Measurements from ENCODE around the gene DELE1.

The DELE1 gene, protein sequence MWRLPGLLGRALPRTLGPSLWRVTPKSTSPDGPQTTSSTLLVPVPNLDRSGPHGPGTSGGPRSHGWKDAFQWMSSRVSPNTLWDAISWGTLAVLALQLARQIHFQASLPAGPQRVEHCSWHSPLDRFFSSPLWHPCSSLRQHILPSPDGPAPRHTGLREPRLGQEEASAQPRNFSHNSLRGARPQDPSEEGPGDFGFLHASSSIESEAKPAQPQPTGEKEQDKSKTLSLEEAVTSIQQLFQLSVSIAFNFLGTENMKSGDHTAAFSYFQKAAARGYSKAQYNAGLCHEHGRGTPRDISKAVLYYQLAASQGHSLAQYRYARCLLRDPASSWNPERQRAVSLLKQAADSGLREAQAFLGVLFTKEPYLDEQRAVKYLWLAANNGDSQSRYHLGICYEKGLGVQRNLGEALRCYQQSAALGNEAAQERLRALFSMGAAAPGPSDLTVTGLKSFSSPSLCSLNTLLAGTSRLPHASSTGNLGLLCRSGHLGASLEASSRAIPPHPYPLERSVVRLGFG

DNA sequence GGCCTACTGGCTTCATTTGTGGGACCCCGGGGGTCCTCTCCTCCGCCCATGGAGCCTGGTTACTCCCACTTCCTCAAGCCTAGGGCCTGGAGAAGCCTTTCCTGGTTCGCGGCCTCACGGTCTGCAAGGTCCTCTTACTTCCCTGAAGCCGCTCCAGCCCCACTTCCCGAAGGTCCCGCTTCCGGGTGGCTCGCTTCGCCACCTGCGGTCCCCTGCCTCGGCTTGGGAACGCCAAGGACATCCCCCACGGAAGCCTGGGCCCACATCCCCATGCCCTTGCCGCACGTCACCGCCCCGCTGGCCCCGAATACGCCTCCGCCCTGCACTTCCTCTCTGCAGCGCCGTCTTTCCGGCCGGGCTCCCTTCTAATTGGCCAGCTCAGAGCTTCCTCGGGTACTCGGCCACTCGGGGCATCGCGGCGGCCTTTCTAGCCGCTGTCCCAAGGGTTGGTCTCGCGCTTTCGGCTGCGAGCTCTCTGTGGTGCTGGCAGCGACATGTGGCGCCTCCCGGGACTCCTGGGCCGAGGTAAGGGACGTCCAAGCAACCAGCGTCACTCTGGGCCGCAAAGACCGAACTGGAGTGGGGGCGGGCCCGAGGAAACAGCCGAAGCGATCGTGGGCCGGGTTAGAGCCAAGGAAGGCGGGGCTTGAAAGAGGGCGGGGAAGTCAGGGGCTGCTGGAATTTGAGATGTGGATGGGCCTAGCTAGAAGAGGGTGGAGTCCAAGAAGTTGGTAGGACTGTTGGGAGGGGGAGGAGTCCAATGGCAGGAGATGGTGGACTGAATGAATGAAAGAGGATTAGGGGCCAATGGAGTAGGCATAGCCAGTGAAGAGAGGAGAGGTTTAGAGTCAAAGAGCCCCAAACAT, at the start of gene DELE1:
Gene DELE1, plus strand, starts transcription at position 424 of the 866 bp plus-strand sequence. Its CDS starts 71 bp downstream, at position 495.
- peak; percentile 91 for DNase-seq (ENCODE audit: low read depth)

DNA sequence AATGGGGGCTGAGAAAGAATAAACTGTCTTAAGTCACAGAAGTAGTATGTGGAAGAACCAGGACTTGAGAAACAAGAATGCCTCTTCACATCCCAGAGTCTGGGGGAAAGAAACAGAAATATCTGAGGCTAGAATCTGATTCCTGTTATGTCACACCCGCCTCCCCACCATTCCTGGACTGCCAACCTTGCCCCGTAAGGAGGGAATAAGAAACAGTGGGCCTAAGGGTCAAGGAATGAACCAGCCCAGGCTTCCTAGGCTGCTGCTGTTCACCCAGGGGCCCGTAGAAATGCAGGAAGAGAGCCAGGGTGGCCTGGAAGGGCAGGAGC, 49.8 kb upstream of the DELE1 start:
- DNase-seq (ENCODE audit: low read depth): no peak

DNA sequence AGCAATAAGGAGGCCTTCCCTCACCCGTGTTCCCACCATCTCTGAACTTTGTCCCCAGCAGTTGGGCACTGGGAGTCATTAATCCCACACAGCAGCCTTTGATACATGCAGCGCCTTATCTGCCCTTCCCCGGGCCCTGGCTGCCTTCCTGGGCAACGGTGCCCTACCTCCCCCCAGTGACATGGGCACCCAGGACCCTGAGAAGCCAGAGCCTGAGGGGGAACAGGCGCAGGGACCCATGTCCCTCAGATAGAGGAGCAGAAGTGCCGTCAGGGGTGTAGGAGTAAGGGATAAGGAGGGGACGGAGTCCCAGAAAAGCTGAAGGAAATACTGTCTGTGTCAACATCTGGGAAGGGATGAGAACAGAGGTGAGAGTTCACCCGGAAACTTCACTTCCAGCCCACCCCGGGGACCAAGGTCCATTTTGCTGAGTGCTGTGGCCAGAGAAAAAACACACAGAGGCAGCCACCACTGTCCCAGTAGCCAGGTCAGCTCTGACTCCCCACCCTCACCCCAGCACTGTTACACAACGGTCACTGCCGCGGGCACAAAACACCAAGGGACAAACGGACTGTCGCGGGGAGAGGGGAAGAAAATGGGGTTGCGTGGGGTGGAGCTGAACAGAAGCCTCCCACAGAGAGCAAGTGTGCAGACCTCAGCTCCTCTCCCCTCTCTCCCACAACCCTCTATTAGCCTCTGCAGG, 49.3 kb upstream of the DELE1 start:
- DNase-seq (ENCODE audit: low read depth): no peak

DNA sequence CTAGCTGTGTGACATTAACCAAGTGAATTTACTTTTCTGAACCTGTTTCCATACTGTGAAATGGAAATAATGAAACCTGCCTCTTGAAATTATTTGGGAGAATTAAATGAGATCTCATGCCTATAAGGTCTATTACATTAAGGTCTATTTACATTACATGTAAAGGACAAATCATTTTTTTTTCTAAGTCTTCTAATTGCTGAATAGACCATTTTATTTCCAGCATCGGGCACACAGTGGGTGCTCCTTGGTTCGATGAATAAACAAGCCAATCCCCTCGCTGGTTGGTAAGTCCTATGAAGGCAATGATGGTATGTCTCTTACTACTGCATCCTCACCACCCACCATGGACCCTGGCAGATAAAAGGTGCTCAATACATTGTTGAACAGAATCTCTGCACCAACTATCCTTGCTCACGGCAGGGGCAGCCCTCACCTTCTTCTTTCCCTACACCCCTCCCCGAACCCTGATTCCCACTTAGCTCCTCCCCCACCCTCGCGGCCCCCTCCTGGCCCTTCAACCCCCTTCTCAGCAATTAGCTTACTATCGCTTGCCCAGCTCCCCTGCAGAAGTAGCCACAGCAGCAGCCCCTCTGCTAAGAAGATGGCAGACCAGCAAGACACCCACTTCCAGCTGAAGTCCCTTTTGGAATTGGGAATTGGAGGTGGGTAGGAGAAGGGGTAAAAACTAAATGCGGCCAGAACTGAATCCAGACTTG, 48.5 kb upstream of the DELE1 start:
- DNase-seq (ENCODE audit: low read depth): no peak

DNA sequence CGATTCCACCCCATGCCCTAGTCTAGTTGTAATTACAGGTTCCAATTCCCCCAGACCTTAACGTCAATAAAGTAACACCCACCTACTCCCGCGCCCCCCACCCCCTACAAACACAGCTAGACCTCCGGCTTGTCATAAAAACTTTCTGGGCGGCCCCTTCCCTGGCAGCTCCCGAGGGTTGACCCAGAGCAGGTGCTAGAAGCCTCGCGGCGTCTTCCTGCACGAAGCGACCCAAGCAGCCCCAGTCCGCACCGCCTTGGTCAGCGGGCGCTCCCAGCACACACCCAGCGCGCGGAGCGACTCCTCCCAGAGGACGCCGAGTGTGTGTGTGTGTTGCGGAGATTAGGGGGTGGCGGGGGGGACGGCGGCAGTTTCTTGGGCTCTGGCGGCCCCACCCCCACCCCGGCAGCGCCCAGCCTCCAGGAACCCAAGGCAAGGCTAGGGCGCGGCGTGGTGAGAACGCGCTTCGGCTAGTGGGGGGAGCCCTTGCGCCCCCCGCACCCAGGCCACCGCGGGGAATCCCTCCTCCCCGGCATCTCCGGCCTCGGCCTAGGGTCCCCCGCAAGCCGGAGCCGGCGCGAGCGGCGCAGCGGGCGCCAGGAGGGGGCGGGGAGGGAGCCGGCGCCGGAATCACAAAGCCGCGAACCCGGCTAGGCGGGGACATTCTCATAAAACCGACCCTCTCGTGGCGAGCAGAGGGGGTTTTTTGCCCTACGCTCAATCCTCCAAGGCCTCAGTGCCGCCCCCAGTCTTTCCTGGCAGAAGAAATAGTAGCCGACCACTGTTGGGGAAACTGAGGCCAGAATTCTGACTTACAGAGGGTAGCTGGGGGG, 47.7 kb upstream of the DELE1 start:
- no peak for DNase-seq (ENCODE audit: low read depth)

DNA sequence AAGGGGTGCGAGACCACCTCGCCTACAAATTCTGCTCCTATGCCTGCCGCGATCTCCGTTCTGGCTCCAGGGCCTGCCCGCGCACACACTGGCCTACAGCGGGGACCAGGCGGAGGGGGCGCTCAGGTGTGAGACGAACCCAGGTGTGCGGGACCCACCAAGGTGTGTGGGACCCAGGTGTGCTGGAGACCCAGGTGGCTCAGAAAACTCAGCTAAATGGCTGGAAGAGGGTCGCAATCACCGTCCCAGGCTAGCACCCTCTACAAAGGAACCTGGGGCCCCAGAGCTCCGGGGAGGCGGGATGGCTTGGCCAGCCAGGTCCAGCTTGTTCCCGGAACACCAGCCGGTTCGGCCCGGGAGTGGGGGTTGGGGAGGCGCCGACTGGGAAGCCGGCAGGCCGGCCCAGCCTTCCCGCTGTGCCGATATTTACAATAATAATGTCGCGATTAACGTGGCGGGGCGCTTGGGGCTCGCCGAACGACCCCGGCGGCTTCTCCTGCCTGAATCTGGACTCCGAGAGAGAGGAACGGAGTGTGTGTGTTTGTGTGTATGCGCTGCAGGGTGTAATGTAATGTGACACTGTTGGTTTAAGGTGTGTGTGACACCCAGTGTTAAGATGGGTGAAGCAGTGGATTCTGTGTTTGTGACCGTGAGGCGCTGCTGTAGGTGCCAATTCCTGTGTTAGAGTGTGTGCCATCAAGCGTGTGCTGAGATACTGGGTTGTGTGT, 46.9 kb upstream of the DELE1 start:
- no peak for DNase-seq (ENCODE audit: low read depth)

DNA sequence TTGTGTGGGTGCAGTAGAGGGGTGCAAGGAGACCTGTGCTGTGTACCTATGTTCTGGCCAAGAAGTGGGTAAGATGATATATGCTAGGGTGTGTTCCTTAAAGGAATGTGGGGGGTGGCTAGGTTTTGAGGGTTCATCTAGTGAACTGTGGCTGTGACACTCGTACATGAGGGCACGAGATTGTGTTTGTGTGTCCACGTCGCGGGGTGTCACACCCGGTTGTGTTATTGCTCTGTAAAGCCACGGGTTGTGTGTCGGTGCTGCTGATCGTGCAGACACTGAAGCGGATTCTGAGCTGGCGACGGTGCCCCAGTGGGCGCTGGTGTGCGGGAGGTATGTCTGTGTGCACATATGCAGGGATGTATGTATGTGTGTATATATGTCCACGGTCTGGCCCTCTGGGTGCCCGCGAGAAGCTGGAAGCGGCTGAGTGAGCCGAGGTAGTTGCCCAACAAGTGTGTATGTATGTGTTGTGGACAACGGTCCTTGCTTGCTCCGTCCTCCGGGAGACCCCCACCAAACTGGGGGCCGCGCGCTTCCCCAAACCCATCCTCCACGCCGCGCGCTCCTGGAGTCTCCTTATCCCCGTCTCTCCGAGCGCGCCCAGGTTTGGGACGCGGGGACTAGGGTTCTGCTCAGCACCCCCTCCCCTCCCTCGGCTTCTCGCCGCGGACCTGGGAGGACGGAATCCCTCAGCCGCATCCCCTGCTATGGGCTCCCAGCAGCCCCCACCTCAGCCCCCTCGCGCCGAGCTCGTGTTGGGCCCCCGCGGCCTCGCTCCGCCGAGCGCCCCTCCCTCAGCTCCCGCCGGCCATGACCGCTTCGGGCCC, 46.1 kb upstream of the DELE1 start:
- DNase-seq (ENCODE audit: low read depth): no peak

DNA sequence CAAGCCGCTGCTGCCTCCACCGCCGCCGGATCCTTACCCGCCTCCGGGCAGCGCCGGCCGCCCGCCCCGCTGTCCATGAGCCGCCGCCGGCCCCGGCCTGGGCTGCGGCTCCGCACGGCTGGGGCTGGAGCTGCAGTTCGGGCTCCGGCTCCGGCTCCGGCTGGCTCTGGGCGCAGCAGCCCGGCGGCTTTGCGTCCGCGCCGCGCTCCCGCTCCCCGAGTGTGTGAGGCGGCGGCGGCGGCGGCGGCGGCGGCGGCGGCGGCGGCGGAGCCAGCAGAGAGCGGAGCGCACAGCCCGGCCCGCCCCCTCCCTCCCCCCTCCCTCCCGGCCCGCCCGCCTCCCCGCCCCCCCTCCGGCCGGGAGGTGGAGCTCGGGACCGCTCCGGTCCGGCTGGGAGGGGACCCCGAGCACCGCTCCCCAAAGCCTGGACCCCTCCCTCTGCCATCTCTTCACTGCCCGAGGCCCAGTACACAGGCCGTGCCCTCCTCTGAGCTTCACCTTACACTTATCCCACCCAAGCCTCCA, 45.4 kb upstream of the DELE1 start, which contains the start of gene PCDH1:
Gene PCDH1, minus strand, starts transcription at position 225 of the 525 bp plus-strand sequence. Its CDS starts 148 bp downstream, at position 77.
- DNase-seq (ENCODE audit: low read depth): no peak

DNA sequence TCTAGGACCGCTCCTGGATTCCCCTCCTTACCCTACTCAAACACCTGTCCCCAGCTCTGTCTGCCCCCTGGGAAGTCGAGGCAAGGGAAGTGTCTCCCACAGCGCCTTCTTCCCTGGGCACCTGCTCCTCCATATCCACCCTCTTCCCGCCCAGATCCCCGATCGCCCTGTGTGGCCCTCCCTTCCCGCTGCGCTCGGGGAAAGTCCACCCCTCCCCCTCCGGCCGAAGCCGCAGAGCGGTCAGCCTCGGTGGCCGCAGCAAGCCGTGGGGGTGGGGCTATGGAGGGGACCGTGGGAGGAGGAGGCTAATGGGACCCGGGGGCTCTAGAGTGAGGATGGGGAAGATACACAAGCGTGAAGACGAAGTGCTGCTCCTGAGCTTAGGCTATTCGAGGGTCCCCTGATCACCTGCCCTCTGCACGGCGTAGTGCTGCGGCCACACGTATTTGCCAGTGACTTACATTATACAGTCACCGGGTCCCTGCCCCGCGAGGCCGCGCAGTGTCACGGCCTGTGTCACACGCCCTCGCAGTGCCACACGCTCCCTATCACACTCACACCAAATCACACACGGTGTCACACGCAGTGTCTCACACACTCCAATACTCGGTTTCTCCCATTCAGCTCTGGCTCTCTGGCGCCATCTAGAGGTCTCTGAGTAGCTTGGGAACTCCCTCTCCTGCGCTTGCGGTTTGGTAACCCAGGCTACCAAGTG, 44.8 kb upstream of the DELE1 start:
- peak; percentile 86 for DNase-seq (ENCODE audit: low read depth)

DNA sequence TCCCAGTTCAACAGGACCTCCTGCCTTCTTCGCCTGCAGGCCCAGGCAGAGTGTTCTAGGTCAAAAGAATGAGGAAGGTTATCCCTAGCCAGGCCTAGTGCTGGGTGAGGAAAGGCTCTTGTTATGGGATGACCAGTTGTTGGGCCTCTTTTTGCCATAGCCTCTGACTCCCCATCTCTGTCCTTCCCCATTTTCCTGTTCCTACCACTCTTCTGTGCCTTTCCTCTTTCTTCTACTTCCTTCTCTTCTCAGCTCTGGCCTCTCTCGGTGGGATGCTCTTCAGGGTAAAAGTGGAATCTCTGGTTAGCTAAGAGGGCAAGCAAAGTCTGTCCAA, 44.3 kb upstream of the DELE1 start:
- DNase-seq (ENCODE audit: low read depth): no peak

DNA sequence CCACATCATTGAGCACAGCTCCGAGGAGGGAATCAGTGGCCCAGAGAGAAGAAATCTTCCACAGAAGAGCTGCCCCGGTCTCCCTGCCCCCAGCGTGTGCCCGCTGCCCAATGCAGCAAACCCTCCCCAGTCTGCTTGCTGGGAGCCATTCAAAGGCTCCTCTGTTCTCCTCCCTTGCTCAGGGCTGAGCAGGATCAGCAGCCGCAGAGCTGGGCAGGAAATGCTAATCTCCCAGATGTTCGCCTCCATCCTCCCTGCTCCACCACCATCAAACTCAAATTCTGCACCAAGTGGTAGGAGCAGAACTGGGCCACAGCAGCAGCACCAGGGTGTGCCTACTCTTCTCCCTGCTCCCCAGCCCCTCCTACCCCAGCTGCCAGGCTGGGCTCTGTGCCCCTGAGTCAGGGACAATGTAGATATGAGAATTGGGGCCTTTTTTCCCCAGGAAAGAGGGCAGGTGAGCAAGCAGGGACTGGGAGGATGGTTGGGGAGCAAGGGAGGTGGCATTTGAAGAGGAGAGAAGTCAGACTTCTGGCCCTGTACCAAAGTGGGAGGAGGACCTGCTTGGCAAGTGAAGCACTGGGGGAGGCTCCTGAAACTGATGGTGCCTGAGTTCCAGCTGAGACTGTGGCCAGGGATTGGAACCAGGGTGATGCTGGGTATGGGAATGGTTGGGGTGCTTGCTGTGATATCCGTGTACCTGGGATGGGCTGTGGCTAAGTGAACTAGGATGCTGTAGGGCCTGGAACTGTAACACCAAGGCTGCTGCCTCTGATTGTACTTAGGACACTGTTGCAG, 43.5 kb upstream of the DELE1 start:
- no peak for DNase-seq (ENCODE audit: low read depth)

DNA sequence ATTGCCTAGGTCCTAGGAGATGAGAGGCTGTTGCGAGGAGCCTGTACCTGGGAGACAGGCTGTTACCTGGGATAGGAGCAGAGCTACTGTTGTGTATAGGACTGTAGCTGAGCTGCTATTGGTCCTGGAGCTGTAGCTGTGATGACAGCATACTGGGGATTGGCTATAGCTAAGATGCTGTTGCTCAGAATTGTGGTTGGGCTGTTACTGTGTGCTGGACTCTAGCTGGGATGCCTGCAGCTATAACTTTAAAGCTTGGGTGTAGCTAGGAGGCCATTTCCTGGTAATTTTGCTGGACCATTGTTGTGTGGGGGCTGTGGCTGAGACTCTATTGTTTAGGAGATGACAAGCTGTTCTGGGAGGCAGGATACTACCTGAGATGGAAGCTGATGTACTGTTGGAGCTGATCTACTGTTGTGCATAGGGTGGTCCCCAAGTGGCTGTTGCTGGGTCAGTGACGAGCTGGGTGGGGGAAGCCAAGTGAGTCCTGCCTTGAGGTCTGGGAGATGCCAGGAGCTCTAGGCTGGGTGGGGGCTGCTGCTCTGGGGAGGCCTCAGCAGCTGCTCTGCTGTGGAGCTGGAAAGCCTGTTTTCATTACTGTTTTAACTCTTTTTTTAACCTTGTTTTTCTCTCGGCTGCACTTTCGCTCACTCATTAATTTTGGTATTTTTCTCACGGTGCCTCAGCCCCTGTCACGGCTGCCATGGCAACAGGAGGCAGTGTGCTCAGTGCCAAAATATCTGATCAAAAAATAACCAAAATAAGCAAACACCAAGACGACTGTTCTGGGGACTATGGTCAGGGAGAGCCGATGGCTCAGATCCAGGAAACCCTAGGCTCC, 42.5 kb upstream of the DELE1 start:
- DNase-seq (ENCODE audit: low read depth): no peak

DNA sequence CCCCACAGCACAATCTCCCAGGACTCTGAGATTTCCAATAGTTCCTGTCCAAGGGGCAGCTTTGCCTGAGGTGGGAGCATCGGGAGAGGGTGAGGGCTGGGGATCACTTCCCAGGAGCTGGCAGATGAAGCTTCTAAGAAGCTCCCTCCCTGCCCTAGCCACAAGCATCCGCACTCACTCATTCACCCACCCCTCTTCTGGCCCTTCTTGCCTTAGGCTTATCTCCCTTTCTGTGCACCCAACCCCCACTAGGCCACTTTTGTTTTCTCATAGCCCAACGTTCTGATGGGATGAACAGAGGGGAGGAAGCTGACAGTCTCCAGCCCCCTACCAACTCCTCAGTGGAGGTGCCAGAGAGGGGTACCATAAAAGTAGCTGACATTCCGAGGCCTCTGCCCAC, 41.8 kb upstream of the DELE1 start:
- no peak for DNase-seq (ENCODE audit: low read depth)

DNA sequence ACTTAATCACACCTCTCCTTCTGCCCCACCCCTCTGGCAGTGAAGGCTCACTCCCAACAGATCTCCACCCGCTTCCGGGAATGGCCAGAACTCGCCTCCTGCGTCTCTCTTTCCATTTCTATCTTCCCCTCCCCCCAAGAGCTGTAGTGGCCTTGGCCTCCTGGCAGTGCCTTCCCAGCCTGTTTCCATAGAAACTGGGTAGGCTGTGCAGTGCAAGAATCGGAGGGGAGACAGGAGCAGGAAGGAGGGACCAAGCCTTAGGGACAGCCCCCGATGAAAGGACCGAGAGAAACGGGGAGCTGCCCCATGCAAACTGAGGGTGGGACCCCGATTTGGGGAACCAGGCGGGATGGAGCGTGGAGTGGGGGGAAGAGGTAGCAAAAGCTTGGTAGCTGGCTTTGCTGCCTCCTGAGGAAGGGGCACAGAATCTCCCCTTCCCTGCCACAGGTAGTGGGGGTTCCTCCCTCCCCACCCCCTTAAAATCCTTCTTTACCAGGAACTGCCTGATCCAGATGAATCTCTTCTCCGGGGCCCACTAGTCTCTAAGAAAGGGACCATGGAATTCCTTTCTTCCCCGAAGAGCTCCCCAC, 41.0 kb upstream of the DELE1 start:
- no peak for DNase-seq (ENCODE audit: low read depth)

DNA sequence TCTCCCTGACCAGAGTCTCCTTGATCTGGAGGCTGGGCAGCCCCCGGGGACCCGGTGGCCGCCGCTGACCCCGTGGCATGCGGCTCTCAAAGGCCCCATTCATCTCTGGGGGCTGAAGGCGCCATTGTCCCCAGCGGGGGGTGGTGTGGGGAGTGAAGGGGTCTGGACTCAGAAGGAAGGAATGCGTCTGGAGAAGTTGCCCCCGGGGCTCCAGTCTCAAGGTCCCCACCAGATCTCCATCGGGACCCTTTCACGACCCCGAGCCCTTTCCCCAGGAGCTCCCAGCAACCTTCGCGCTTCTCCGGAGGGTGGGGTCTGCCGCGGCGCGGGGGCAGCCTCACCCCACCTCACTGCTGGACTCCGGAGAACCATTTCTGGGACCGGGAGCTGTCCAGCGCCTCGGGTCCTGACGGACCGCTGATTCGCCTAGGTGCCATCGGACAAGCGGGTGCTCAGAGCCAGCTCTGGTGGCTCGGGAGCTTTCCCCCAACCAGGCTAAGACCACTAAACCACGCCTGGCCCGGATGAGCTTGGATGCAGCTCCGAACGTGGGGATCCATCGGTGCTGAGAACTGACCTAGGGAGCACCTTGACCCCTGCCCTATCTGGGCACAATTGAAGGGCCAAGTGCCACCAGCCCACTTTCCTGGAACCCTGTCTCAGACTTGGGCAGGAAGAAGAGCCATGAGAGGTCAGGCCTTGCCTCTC, 40.3 kb upstream of the DELE1 start:
- DNase-seq (ENCODE audit: low read depth): no peak
